Liver (tissue), 9 donors: Measurements from ENCODE around the gene SULT6B1. TPM values are rescaled to one million over a fixed set of nuclear protein-coding genes. Genes with fewer than 3 reads are reported as not detected.
"Not testable (repeated sequence)": the region's sequence is repeated elsewhere in the genome, so short reads cannot be mapped to it uniquely, and the experiment has no call there.

ENCODE experiments used
- DNase-seq: peaks from one replicate; pipeline ENCODE4 v3.0.0-alpha.2; 2017; ENCODE audit warnings: low spot score
- H3K27ac ChIP-seq, 2 donors: one replicate each; pipeline ENCODE4 v1.7.0; 2013; ENCODE audit warnings: inconsistent platforms in 2 of 2, low read length in 2 of 2, control low read depth in 1 of 2, low read depth in 1 of 2, mild to moderate bottlenecking in 1 of 2
- H3K27me3 ChIP-seq, 4 donors: one replicate each; pipeline versions ENCODE4 v1.6.1 to v1.7.0; 2013; ENCODE audit warnings: low read length in 3 of 4, inconsistent platforms in 1 of 4, mild to moderate bottlenecking in 1 of 4, moderate library complexity in 1 of 4; ENCODE audit not compliant: control insufficient read depth in 4 of 4, insufficient read depth in 4 of 4
- H3K36me3 ChIP-seq, 4 donors: one replicate each; pipeline versions ENCODE4 v1.6.1 to v1.7.0; 2013; ENCODE audit warnings: low read length in 3 of 4, mild to moderate bottlenecking in 3 of 4, low read depth in 1 of 4, moderate library complexity in 1 of 4; ENCODE audit not compliant: control insufficient read depth in 4 of 4, insufficient read depth in 3 of 4
- H3K4me1 ChIP-seq, 4 donors: one replicate each; pipeline versions ENCODE4 v1.6.1 to v1.7.0; 2013; ENCODE audit warnings: low read length in 3 of 4, mild to moderate bottlenecking in 3 of 4, moderate library complexity in 1 of 4; ENCODE audit not compliant: control insufficient read depth in 4 of 4, insufficient read depth in 4 of 4
- H3K4me3 ChIP-seq, 3 donors: one replicate each; pipeline versions ENCODE4 v1.6.1 to v1.7.0; 2013; ENCODE audit warnings: low read length in 3 of 3, control low read depth in 1 of 3, low read depth in 1 of 3, mild to moderate bottlenecking in 1 of 3
- H3K9ac ChIP-seq, 2 donors: one replicate each; pipeline ENCODE4 v1.7.0; 2013; ENCODE audit warnings: low read length in 2 of 2, mild to moderate bottlenecking in 2 of 2, moderate library complexity in 2 of 2, control low read depth in 1 of 2, low read depth in 1 of 2
- H3K9me3 ChIP-seq, 4 donors: one replicate each; pipeline versions ENCODE4 v1.6.1 to v1.7.0; 2013; ENCODE audit warnings: low read length in 3 of 4; ENCODE audit not compliant: control insufficient read depth in 4 of 4
- ATF3 ChIP-seq: IDR thresholded peaks from 2 replicates; pipeline ENCODE4 v1.6.1; 2016; ENCODE audit warnings: antibody characterized with exemption
- CTCF ChIP-seq: fragments of 150-350 bp; IDR thresholded peaks from 2 replicates; pipeline ENCODE4 v1.5.1; 2017; ENCODE audit warnings: improper control_type of control experiment, low read depth, low read length; ENCODE audit not compliant: missing input control
- EGR1 ChIP-seq, 2 donors: IDR thresholded peaks; 2 replicates each; pipeline ENCODE4 v1.6.1; 2016 to 2018; ENCODE audit warnings: antibody characterized with exemption in 2 of 2, low read depth in 2 of 2
- FOXA2 ChIP-seq: IDR thresholded peaks from 2 replicates; pipeline ENCODE4 v1.6.1; 2016; ENCODE audit warnings: antibody characterized with exemption
- GABPA ChIP-seq, 2 donors: IDR thresholded peaks in 1 of 2; conservative IDR thresholded peaks in 1 of 2; 2 replicates each; pipeline ENCODE4 v1.6.1; 2016; ENCODE audit warnings: antibody characterized with exemption in 2 of 2, mild to moderate bottlenecking in 1 of 2, moderate library complexity in 1 of 2
- HNF4A ChIP-seq, 2 donors: conservative IDR thresholded peaks; 2 replicates each; pipeline ENCODE4 v1.6.1; 2016; ENCODE audit warnings: antibody characterized with exemption in 2 of 2, mild to moderate bottlenecking in 2 of 2
- HNF4G ChIP-seq: IDR thresholded peaks from 2 replicates; pipeline ENCODE4 v1.6.1; 2016; ENCODE audit warnings: antibody characterized with exemption
- NR2F2 ChIP-seq: IDR thresholded peaks from 2 replicates; pipeline ENCODE4 v1.6.1; 2016; ENCODE audit warnings: antibody characterized with exemption
- RAD21 ChIP-seq, 2 donors: IDR thresholded peaks; 2 replicates each; pipeline ENCODE4 v1.6.1; 2016; ENCODE audit warnings: antibody characterized with exemption in 2 of 2, mild to moderate bottlenecking in 2 of 2
- RXRA ChIP-seq, 2 donors: IDR thresholded peaks; 2 replicates each; pipeline ENCODE4 v1.6.1; 2017 to 2018; ENCODE audit warnings: antibody characterized with exemption in 2 of 2, mild to moderate bottlenecking in 1 of 2
- SP1 ChIP-seq: IDR thresholded peaks from 2 replicates; pipeline ENCODE4 v1.6.1; 2018; ENCODE audit warnings: antibody characterized with exemption, mild to moderate bottlenecking
- TAF1 ChIP-seq: conservative IDR thresholded peaks from 2 replicates; pipeline ENCODE4 v1.6.1; 2016; ENCODE audit warnings: antibody characterized with exemption, mild to moderate bottlenecking
- WGBS: extraction: QIAGEN DNeasy Blood & Tissue Kit; methylation state at CpG from one replicate; pipeline ENCODE4 v1.1.7; 2013; 5-methylcytosine and 5-hydroxymethylcytosine counted together
- polyA plus RNA-seq, 2 donors: library from polyadenylated mRNA; stranded (reverse) in 1 of 2; unstranded in 1 of 2; fragments of 200-250 nt in 1 of 2; fragments of >200 nt in 1 of 2; fragmentation: Nextera tagmentation in 1 of 2; extraction: Ambion mirVana in 1 of 2; gene quantifications; one replicate each; pipeline versions ENCODE4 v1.2.1 to v1.2.3, GENCODE V29; 2013 to 2015
- total RNA-seq, 2 donors: library from RNA; depleted of rRNA; stranded (reverse); fragments of >200 nt; gene quantifications; one replicate each; pipeline ENCODE4 v1.2.3, GENCODE V29; 2014
- TF ChIP-seq, protein P1 (sequence below): IDR thresholded peaks from 2 replicates; pipeline ENCODE4 v1.6.1; 2016; ENCODE audit warnings: antibody characterized with exemption, mild to moderate bottlenecking
- TF ChIP-seq, protein P2 (sequence below): IDR thresholded peaks from 2 replicates; pipeline ENCODE4 v1.6.1; 2016; ENCODE audit warnings: antibody characterized with exemption
- donor health status: healthy.
- donor health status: healthy.
- donor health status: healthy.
- donor health status: healthy.
- donor health status: healthy.

Gene SULT6B1
- total and polyA plus RNA-seq, 4 donors = not detected

- H3K36me3 ChIP-seq = peaks cover 2 to 6% (median 4%) of the 10 kb centered on the region in 4 donors
- under 1% methylated on average over 72 of the region's 72 CpGs for WGBS
- DNase-seq = peak; percentile 92
- H3K27ac ChIP-seq = peak within 1 kb of the TSS; percentile 89 to 93
- H3K4me1 ChIP-seq = peaks cover 0 to 8% (median 4%) of the 10 kb centered on the region in 4 donors
- H3K9ac ChIP-seq = peak within 1 kb of the TSS; percentile 31 to 49
- H3K27me3 ChIP-seq = no peaks in the 10 kb centered on the region
- TF ChIP-seq EGR1 (IDR thresholded peaks at IDR 0.05; ENCODE audit: low read depth in 2 of 2) = peak in 1 of 2 donors; percentile 25
- TF ChIP-seq HNF4A (conservative IDR thresholded peaks at IDR 0.05) = peak; percentile 59 to 76
- TF ChIP-seq, protein P1, sequence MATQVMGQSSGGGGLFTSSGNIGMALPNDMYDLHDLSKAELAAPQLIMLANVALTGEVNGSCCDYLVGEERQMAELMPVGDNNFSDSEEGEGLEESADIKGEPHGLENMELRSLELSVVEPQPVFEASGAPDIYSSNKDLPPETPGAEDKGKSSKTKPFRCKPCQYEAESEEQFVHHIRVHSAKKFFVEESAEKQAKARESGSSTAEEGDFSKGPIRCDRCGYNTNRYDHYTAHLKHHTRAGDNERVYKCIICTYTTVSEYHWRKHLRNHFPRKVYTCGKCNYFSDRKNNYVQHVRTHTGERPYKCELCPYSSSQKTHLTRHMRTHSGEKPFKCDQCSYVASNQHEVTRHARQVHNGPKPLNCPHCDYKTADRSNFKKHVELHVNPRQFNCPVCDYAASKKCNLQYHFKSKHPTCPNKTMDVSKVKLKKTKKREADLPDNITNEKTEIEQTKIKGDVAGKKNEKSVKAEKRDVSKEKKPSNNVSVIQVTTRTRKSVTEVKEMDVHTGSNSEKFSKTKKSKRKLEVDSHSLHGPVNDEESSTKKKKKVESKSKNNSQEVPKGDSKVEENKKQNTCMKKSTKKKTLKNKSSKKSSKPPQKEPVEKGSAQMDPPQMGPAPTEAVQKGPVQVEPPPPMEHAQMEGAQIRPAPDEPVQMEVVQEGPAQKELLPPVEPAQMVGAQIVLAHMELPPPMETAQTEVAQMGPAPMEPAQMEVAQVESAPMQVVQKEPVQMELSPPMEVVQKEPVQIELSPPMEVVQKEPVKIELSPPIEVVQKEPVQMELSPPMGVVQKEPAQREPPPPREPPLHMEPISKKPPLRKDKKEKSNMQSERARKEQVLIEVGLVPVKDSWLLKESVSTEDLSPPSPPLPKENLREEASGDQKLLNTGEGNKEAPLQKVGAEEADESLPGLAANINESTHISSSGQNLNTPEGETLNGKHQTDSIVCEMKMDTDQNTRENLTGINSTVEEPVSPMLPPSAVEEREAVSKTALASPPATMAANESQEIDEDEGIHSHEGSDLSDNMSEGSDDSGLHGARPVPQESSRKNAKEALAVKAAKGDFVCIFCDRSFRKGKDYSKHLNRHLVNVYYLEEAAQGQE = no peak
- no peak for TF ChIP-seq NR2F2
- TF ChIP-seq FOXA2 = peak; percentile 39
- TF ChIP-seq, protein P2, sequence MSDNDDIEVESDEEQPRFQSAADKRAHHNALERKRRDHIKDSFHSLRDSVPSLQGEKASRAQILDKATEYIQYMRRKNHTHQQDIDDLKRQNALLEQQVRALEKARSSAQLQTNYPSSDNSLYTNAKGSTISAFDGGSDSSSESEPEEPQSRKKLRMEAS = no peak
- TF ChIP-seq RXRA (IDR thresholded peaks at IDR 0.05) = peak; percentile 38 to 65
- peak in 1 of 2 donors; percentile 84 for TF ChIP-seq GABPA (IDR thresholded peaks at IDR 0.05 in 1 of 2, conservative IDR thresholded peaks at IDR 0.05 in 1 of 2)
- TF ChIP-seq HNF4G = no peak
- peak; percentile 69 for TF ChIP-seq SP1
- no peak for TF ChIP-seq TAF1
- H3K9me3 ChIP-seq = no peaks in the 10 kb centered on the region
- H3K4me3 ChIP-seq = peak within 1 kb of the TSS; percentile 67 to 87 (median 79)
Observed at GRCh38 chr2:37196320-37197195, 8.1 kb upstream of the SULT6B1 start, which contains the start of gene CEBPZOS. Gene CEBPZOS (plus strand): TSS chr2:37196496. CDS start chr2:37199705, 3,209 bp downstream.

DNA sequence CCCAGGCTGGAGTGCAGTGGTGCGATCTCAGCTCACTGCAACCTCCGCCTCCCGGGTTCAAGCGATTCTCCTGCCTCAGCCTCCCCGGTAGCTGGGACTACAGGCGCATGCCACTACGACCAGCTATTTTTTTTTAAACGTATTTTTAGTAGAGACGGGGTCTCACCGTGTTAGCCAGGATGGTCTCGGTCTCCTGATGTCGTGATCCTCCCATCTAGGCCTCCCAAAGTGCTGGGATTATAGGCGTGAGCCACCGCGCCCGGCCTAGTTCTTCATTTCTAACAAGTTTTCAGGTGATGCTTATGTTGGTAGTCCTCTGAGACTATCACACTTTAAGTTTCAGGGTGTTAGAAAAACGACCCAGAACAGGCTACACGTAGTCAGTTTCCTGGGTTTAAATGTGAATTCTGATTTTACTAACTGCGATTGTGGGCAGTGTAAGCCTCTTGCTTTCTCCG is 7.4 kb upstream of the SULT6B1 start:
- not testable (repeated sequence) for H3K4me1 ChIP-seq
- peak overlapping the region in 1 of 2 donors; percentile 49 for H3K9ac ChIP-seq

GRCh38 chr2:37192551-37192950 is 4.1 kb upstream of the SULT6B1 start:
- H3K9ac ChIP-seq = no peak overlapping the region
- peaks cover 0 to 8% (median 2%) of the 10 kb centered on the region in 4 donors for H3K4me1 ChIP-seq
- no peak overlapping the region for H3K27ac ChIP-seq
- no peaks in the 10 kb centered on the region for H3K36me3 ChIP-seq
- no peaks in the 10 kb centered on the region for H3K27me3 ChIP-seq
- no peak overlapping the region for H3K4me3 ChIP-seq
- TF ChIP-seq NR2F2 = no peak
- TF ChIP-seq ATF3 = no peak
- TF ChIP-seq EGR1 (IDR thresholded peaks at IDR 0.05; ENCODE audit: low read depth in 2 of 2) = no peak
- TF ChIP-seq SP1 = no peak
- no peak for TF ChIP-seq RAD21 (IDR thresholded peaks at IDR 0.05)
- no peak for TF ChIP-seq CTCF
- WGBS = 94% methylated on average over 1 of the region's 1 CpG
- H3K9me3 ChIP-seq = no peaks in the 10 kb centered on the region
- no peak for DNase-seq

More for the DNA sequence above, 7.4 kb upstream of the SULT6B1 start:
- not testable (repeated sequence) for DNase-seq, H3K36me3 ChIP-seq, H3K9me3 ChIP-seq, H3K27me3 ChIP-seq
- peak overlapping the region; percentile 67 to 87 (median 79) for H3K4me3 ChIP-seq
- 82% methylated on average over 20 of the region's 20 CpGs for WGBS
- H3K27ac ChIP-seq = peak overlapping the region; percentile 89 to 93
